ENCODE measurements around the gene SFMBT2.

DNA sequence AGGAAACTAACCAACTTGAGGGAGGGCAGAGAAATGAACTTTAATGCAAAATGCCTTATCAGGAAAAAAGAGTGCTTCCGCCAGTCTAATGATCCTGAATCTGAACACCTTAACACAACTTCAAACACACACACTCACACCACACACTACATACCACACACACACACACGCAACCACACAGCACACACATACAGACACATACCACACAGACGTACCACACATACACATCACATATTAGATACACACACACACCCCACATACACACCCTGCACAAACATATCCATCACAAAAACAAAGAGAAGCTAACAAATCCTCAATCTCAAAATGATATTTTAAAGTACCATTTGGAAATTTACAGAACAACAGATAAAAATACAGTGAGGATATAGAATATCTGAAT lies 175.5 kb downstream of the SFMBT2 start:
- TF ChIP-seq STAT5B (CRISPR knock-in tag; IDR thresholded peaks at IDR 0.05) = no peak
- TF ChIP-seq MXD4 (CRISPR knock-in tag; IDR thresholded peaks at IDR 0.05) = no peak
- TF ChIP-seq ZFX (CRISPR knock-in tag; IDR thresholded peaks at IDR 0.05; ENCODE audit: low read depth) = no peak
- TF ChIP-seq CTCF (CRISPR knock-in tag; IDR thresholded peaks at IDR 0.05) = no peak
- TF ChIP-seq CHCHD3 (CRISPR knock-in tag; IDR thresholded peaks at IDR 0.05) = no peak
- no peak for TF ChIP-seq KDM5A (IDR thresholded peaks at IDR 0.05; ENCODE audit: borderline replicate concordance, low read length)
- TF ChIP-seq ZBTB10 (CRISPR knock-in tag; IDR thresholded peaks at IDR 0.05; ENCODE audit: borderline replicate concordance) = no peak
- no peak for TF ChIP-seq BORCS8-MEF2B (CRISPR knock-in tag; IDR thresholded peaks at IDR 0.05)
- TF ChIP-seq ZNF777 (CRISPR knock-in tag; IDR thresholded peaks at IDR 0.05) = no peak
- no peak for TF ChIP-seq ZFYVE20 (CRISPR knock-in tag; IDR thresholded peaks at IDR 0.05; ENCODE audit: borderline replicate concordance, low read depth)

Measured in HepG2 (cell line).